Activated T-cell treated with anti-CD3 and anti-CD28 coated beads for 1 hour (primary cell): ENCODE results near the gene PHRF1.

Experiments used
- DNase-seq: peaks from one replicate; pipeline ENCODE4 v3.0.0-alpha.2; 2020; ENCODE audit warnings: low read depth

PHRF1 gene

GRCh38 chr11:616320-617198, 40.3 kb downstream of the PHRF1 start:
- DNase-seq = no peak

- no peak for DNase-seq
These were observed 41.1 kb downstream of the PHRF1 start for GRCh38 chr11:617199-617911.

- DNase-seq = no peak
These were observed 41.8 kb downstream of the PHRF1 start for GRCh38 chr11:617912-618682.

GRCh38 chr11:618856-619627, 42.8 kb downstream of the PHRF1 start:
- DNase-seq = no peak

GRCh38 chr11:619628-620050, 43.4 kb downstream of the PHRF1 start:
- DNase-seq = no peak

- DNase-seq = no peak
These were observed 43.9 kb downstream of the PHRF1 start for GRCh38 chr11:620201-620600.

- no peak for DNase-seq
These were observed 44.9 kb downstream of the PHRF1 start for GRCh38 chr11:620935-621814.

GRCh38 chr11:621838-622237, 45.6 kb downstream of the PHRF1 start:
- no peak for DNase-seq

GRCh38 chr11:623349-623869, 47.1 kb downstream of the PHRF1 start:
- DNase-seq = no peak

- DNase-seq = no peak
These were observed 47.9 kb downstream of the PHRF1 start for GRCh38 chr11:623999-624704.

- no peak for DNase-seq
These were observed 48.7 kb downstream of the PHRF1 start, which contains the start of gene CDHR5 for GRCh38 chr11:624705-625635. CDHR5 (minus strand) TSS chr11:624955; CDS start chr11:624902, 53 bp downstream.

GRCh38 chr11:625636-626268, 49.5 kb downstream of the PHRF1 start:
- DNase-seq = no peak

GRCh38 chr11:626475-627307, 50.4 kb downstream of the PHRF1 start, which contains the start of gene SCT:
SCT (minus strand) TSS chr11:627181; CDS start chr11:627143, 38 bp downstream.
- DNase-seq = no peak

- no peak for DNase-seq
These were observed 51.0 kb downstream of the PHRF1 start for GRCh38 chr11:627308-627576.

GRCh38 chr11:628056-628455, 51.8 kb downstream of the PHRF1 start:
- DNase-seq = no peak

- no peak for DNase-seq
These were observed 52.9 kb downstream of the PHRF1 start for GRCh38 chr11:629237-629583.

GRCh38 chr11:630871-631270, 54.6 kb downstream of the PHRF1 start:
- DNase-seq = no peak
